GM19467 (cell line): ENCODE results near the gene RAP1A.
"Not testable (repeated sequence)": the region's sequence is repeated elsewhere in the genome, so short reads cannot be mapped to it uniquely, and the experiment has no call there.

Source experiments
- ATAC-seq: cut with Tn5 transposase; IDR thresholded peaks from one replicate; pipeline ENCODE4 v1.9.1; 2021; ENCODE audit warnings: mild to moderate bottlenecking, moderate library complexity; ENCODE audit not compliant: unreplicated experiment

RAP1A gene

GRCh38 chr1:111660204-111661150, 40.9 kb downstream of the RAP1A start:
- ATAC-seq = no peak

DNA sequence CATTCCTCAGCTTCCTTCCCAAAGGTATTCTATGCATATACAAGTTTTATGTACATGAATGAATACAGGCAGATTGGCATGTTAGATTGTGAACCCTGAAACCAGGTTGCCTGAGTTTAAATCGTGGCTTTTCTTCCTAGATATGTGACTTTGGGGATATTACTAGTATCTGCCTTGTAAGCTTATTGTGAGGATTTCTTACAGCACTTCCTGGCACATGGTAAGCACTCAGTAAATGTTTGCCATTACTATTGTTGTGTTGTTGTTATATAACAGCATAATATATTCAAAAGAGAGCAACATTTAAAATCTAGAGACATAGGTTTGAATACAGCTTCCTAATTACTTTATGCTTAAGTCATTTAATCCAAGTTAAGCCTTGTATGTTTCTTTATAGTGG, 45.1 kb downstream of the RAP1A start:
- no peak for ATAC-seq

DNA sequence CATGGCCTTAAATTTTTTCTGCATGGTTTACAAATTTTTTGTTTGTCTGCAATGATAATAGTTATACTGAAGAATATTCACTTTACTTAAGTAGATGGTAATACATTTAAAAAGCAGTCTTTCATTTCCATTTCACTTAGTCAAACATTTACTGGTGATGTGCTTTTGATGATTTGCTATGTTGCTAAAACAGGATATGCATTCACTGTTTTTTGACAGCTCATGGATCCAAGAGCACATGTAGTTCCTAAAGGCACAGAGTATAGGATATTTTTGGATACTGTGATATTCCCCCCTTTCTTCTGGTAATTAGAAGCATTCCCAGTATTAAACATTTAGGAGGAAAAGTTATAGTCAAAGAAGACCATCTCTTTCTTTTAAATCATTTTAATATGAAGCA, 45.9 kb downstream of the RAP1A start:
- no peak for ATAC-seq

DNA sequence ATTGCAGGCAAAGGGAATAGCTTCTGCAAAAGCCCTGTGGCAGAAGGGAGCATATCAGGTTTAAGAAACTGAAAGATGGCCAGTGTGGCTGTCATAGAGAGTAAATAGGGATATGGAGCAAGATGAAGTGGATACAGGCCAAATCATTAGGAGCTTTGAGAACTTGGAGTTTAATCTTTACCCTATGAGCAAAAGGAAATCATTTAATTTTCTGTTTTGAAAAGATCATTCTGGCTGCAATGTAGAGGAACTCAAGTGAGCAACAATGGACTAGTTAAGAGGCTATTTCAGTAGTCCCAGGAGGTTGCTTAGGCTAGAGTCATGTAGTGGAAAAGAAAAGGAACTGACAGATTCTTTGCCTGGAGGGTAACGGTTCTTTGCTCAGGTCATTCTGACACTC, 47.2 kb downstream of the RAP1A start:
- ATAC-seq = no peak

- no peak for ATAC-seq
Observed at GRCh38 chr1:111669268-111669667, 49.7 kb downstream of the RAP1A start.

DNA sequence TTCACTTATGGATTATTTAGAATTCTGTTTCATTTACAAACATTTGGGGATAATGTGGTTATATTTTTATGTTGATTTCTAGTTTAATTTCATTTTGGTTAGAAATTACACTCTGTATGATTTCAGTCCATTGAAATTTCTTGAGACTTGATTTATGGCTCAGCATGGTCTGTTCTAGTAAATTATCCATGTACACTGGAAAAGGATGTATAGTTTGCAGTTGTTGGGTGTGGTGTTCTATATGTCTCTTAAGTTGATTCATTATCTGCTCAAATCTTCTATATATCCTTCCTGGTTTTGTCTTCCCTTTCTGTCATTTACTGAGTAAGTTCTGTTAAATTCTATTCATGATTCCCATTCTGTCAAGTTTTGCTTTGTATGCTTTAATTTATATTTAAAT, 52.3 kb downstream of the RAP1A start:
- ATAC-seq = no peak

- ATAC-seq = no peak
Observed at GRCh38 chr1:111672331-111672730, 52.7 kb downstream of the RAP1A start.

- ATAC-seq = no peak
Observed at GRCh38 chr1:111677604-111678003, 58.0 kb downstream of the RAP1A start.

GRCh38 chr1:111679541-111679940, 60.0 kb downstream of the RAP1A start:
- ATAC-seq = no peak

GRCh38 chr1:111680212-111680800, 60.7 kb downstream of the RAP1A start:
- ATAC-seq = not testable (repeated sequence)

- not testable (repeated sequence) for ATAC-seq
Observed at GRCh38 chr1:111685293-111686153, 65.9 kb downstream of the RAP1A start.

DNA sequence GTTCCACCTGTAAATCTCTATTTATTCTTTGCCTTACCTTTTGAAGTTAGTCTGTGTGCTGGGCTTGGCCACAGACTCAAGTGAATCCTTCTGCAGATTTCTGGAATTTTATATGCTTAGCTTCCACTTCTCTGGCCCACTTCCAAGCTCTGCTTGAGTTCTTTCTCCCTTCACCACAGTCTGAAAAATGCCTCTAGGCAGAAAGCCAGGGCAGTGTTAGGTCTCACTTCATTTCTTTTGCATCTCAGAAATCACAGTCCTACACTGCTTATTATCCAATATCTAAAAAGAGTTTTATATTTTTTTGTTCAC, 70.7 kb downstream of the RAP1A start:
- ATAC-seq = no peak

GRCh38 chr1:111691886-111692285, 72.3 kb downstream of the RAP1A start:
- ATAC-seq = no peak

GRCh38 chr1:111695801-111696200, 76.2 kb downstream of the RAP1A start:
- ATAC-seq = no peak

- no peak for ATAC-seq
Observed at GRCh38 chr1:111696330-111696729, 76.7 kb downstream of the RAP1A start.

- ATAC-seq = no peak
Observed at GRCh38 chr1:111699268-111699667, 79.7 kb downstream of the RAP1A start.

GRCh38 chr1:111702504-111703050, 83.0 kb downstream of the RAP1A start:
- no peak for ATAC-seq

GRCh38 chr1:111704240-111704639, 84.7 kb downstream of the RAP1A start:
- no peak for ATAC-seq

- no peak for ATAC-seq
Observed at GRCh38 chr1:111704776-111705175, 85.2 kb downstream of the RAP1A start.

- no peak for ATAC-seq
Observed at GRCh38 chr1:111705841-111706240, 86.3 kb downstream of the RAP1A start.

- no peak for ATAC-seq
Observed at GRCh38 chr1:111706921-111707320, 87.3 kb downstream of the RAP1A start.
